ENCODE data around the gene PLEKHH3. TPM values are rescaled to one million over a fixed set of nuclear protein-coding genes. Genes with fewer than 3 reads are reported as not detected.

The PLEKHH3 gene
- total RNA-seq, 1 experiment from 2014 or later: 26.2 TPM

GRCh38 chr17:42618442-42619150 lies 58.2 kb downstream of the PLEKHH3 start:
- peak; percentile 38 to 90 for TF ChIP-seq CTCF (IDR thresholded peaks at IDR 0.05; ENCODE audit: insufficient read depth in 1 of 2, low read depth in 1 of 2, low read length in 1 of 2, severe bottlenecking in 1 of 2, unreplicated experiment in 1 of 2)
- peak overlapping the region; percentile 30 for H3K27ac Mint-ChIP-seq (ENCODE audit: unreplicated experiment)
- peaks cover 21% of the 10 kb centered on the region for H3K36me3 Mint-ChIP-seq (ENCODE audit: insufficient read depth, unreplicated experiment)
- CTCF ChIA-PET: interaction anchor here (0.6 to 2.4 kb wide), 14 partner anchors 10 to 320 kb away, joined by 3 to 29 read pairs (median 5); partner anchors contain the start of genes BECN1, PLEKHH3, RETREG3 and TUBG1
- POLR2A ChIA-PET: interaction anchor here (0.5 to 1.9 kb wide), 5 partner anchors 10 to 92 kb away, joined by 3 to 12 read pairs (median 4); partner anchors contain the start of genes PLEKHH3, RETREG3 and TUBG1
- H3K27me3 ChIP-seq (replicated peaks; ENCODE audit: control insufficient read depth, insufficient read depth, low read length): no peaks in the 10 kb centered on the region
- 0 out of 2 replicates have a peak, but pooled peaks cover 8% of the 10 kb centered on the region for H3K4me1 ChIP-seq
- intact Hi-C loops (cut with micrococcal nuclease; ENCODE audit: unreplicated experiment): loop anchor here (1.0 kb wide), 3 partner anchors 41 to 145 kb away; partner anchors contain the start of gene TUBG2
- H3K36me3 ChIP-seq (ENCODE audit: control insufficient read depth, insufficient read depth, low read length): no peaks in the 10 kb centered on the region
- peaks cover 10% of the 10 kb centered on the region for H3K4me1 Mint-ChIP-seq (ENCODE audit: low read depth, unreplicated experiment)
- DNase-seq: peak; percentile 79
- no peaks in the 10 kb centered on the region for H3K9me3 Mint-ChIP-seq (ENCODE audit: unreplicated experiment)
- H3K9me3 ChIP-seq: no peaks in the 10 kb centered on the region
- no peaks in the 10 kb centered on the region for H3K27me3 Mint-ChIP-seq (ENCODE audit: insufficient read depth, unreplicated experiment)
- H3K4me3 Mint-ChIP-seq (ENCODE audit: unreplicated experiment): no peak overlapping the region
- no TSS peak for BruUV-seq (replicated peaks)
- no peak overlapping the region for H3K4me3 ChIP-seq (ENCODE audit: low read depth, low read length)

GRCh38 chr17:42617956-42618431 lies 58.8 kb downstream of the PLEKHH3 start:
- TF ChIP-seq CTCF (IDR thresholded peaks at IDR 0.05; ENCODE audit: insufficient read depth in 1 of 2, low read depth in 1 of 2, low read length in 1 of 2, severe bottlenecking in 1 of 2, unreplicated experiment in 1 of 2): no peak
- Mint-ChIP-seq H3K9me3 (ENCODE audit: unreplicated experiment) (no peaks in the 10 kb centered on the region), H3K4me3 (ENCODE audit: unreplicated experiment) (no peak overlapping the region), H3K27me3 (ENCODE audit: insufficient read depth, unreplicated experiment) (no peaks in the 10 kb centered on the region), H3K36me3 (ENCODE audit: insufficient read depth, unreplicated experiment) (peaks cover 26% of the 10 kb centered on the region), H3K27ac (ENCODE audit: unreplicated experiment) (no peak overlapping the region), H3K4me1 (ENCODE audit: low read depth, unreplicated experiment) (peaks cover 10% of the 10 kb centered on the region)
- no peaks in the 10 kb centered on the region for H3K27me3 ChIP-seq (replicated peaks; ENCODE audit: control insufficient read depth, insufficient read depth, low read length)
- H3K4me3 ChIP-seq (ENCODE audit: low read depth, low read length): no peak overlapping the region
- H3K36me3 ChIP-seq (ENCODE audit: control insufficient read depth, insufficient read depth, low read length): no peaks in the 10 kb centered on the region
- no peaks in the 10 kb centered on the region for H3K9me3 ChIP-seq
- DNase-seq: no peak
- no TSS peak for BruUV-seq (replicated peaks)
- 0 out of 2 replicates have a peak, but pooled peaks cover 8% of the 10 kb centered on the region for H3K4me1 ChIP-seq
- ChIA-PET CTCF (interaction anchor here (0.6 to 2.4 kb wide), 12 partner anchors 9 to 1734 kb away, joined by 3 to 29 read pairs (median 6); partner anchors contain the start of genes BECN1, PLEKHH3, RETREG3 and TUBG1), POLR2A (interaction anchor here (0.5 to 1.9 kb wide), 5 partner anchors 9 to 92 kb away, joined by 3 to 12 read pairs (median 4); partner anchors contain the start of genes PLEKHH3, RETREG3 and TUBG1)
- intact Hi-C loops (cut with micrococcal nuclease; ENCODE audit: unreplicated experiment): loop anchor here (1.0 kb wide), 3 partner anchors 41 to 145 kb away; partner anchors contain the start of gene TUBG2

Small RNAs within 50 kb of the gene (microRNA-seq; reads per million reads assigned to microRNA genes)
- gene MIR6780A: not detected

Other genes starting within 250 kb of the PLEKHH3 start
- gene ATP6V0A1, start 218.1 kb downstream of the PLEKHH3 start, total RNA-seq (2022): 82.8 and 103 TPM in 2 replicates
- 28.7 and 29.2 TPM in 2 replicates for gene NAGLU, start 140.8 kb downstream of the PLEKHH3 start, total RNA-seq (2022)
- gene HSD17B1, start 124.1 kb downstream of the PLEKHH3 start, total RNA-seq (2022): 2.3 and 4.0 TPM in 2 replicates
- gene COASY, start 114.8 kb downstream of the PLEKHH3 start, total RNA-seq (2022): 128 and 138 TPM in 2 replicates
- 37.5 and 41.2 TPM in 2 replicates for gene MLX, start 109.9 kb downstream of the PLEKHH3 start, total RNA-seq (2022)
- 24.7 and 25.2 TPM in 2 replicates for gene PSMC3IP, start 99.3 kb downstream of the PLEKHH3 start, total RNA-seq (2022)
- gene RETREG3, start 67.6 kb downstream of the PLEKHH3 start, total RNA-seq (2022): 58.6 and 59.0 TPM in 2 replicates
- gene TUBG1, start 67.3 kb downstream of the PLEKHH3 start, total RNA-seq (2022): 108 and 112 TPM in 2 replicates
- gene TUBG2, start 17.7 kb downstream of the PLEKHH3 start, total RNA-seq (2022): 23.8 and 26.5 TPM in 2 replicates
- gene CCR10, start 4.8 kb upstream of the PLEKHH3 start, total RNA-seq (2022): 1.6 and 3.2 TPM in 2 replicates
- 7.2 and 7.5 TPM in 2 replicates for gene CNTNAP1, start 5.5 kb upstream of the PLEKHH3 start, total RNA-seq (2022)
- gene EZH1, start 68.0 kb upstream of the PLEKHH3 start, total RNA-seq (2022): 16.9 and 18.0 TPM in 2 replicates
- 21.4 and 24.3 TPM in 2 replicates for gene RAMP2, start 84.2 kb upstream of the PLEKHH3 start, total RNA-seq (2022)
- gene VPS25, start 96.5 kb upstream of the PLEKHH3 start, total RNA-seq (2022): 96.0 and 103 TPM in 2 replicates
- gene WNK4, start 103.6 kb upstream of the PLEKHH3 start, total RNA-seq (2022): 3.3 and 4.1 TPM in 2 replicates
- gene COA3, start 121.7 kb upstream of the PLEKHH3 start, total RNA-seq (2022): 63.5 and 63.6 TPM in 2 replicates
- gene CNTD1, start 121.9 kb upstream of the PLEKHH3 start, total RNA-seq (2022): 1.7 and 2.2 TPM in 2 replicates
- gene BECN1, start 147.3 kb upstream of the PLEKHH3 start, total RNA-seq (2022): 82.0 and 82.7 TPM in 2 replicates
- 195 and 197 TPM in 2 replicates for gene PSME3, start 156.4 kb upstream of the PLEKHH3 start, total RNA-seq (2022)
- gene AOC2, start 167.6 kb upstream of the PLEKHH3 start, total RNA-seq (2022): 3.7 and 4.2 TPM in 2 replicates
- 0.49 and 0.93 TPM in 2 replicates for gene AOC3, start 174.2 kb upstream of the PLEKHH3 start, total RNA-seq (2022)
- not detected in 2 replicates for gene G6PC1, start 223.8 kb upstream of the PLEKHH3 start, total RNA-seq (2022)

Measured in Caco-2 (cell line).